HCT116 (cell line): ENCODE results near the gene PDGFA. TPM values are rescaled to one million over a fixed set of nuclear protein-coding genes. Genes with fewer than 3 reads are reported as not detected.

Source experiments
- ATAC-seq: fragments of 200-7000 bp; cut with Tn5 transposase; 2 replicates; pipeline ENCODE4 v1.9.1; 2020; ENCODE audit warnings: mild to moderate bottlenecking, moderate library complexity
- BruUV-seq: library from RNA; stranded (reverse); fragments of 400-500 nt; replicated peaks from 2 replicates; lab custom pipeline; 2021; lab: Mats Ljungman, UMichigan
- CTCF ChIA-PET: fragments of 300-600 bp; sonication (Branson Sonifier 250); formaldehyde crosslinking; loops from one replicate; lab custom pipeline; 2021; ENCODE audit warnings: antibody characterized with exemption; lab: Charles Lee
- POLR2A ChIA-PET: fragments of 300-600, 350-600 bp; sonication (Branson Sonifier 250); formaldehyde crosslinking; loops from one replicate; lab custom pipeline; 2021; ENCODE audit warnings: antibody characterized with exemption; lab: Charles Lee
- RAD21 ChIA-PET, 2 experiments: fragments of 300-600 bp; sonication (Branson Sonifier 250); formaldehyde crosslinking; loops; one replicate each; lab custom pipeline; 2023; ENCODE audit warnings: low total read pairs in 2 of 2; ENCODE audit not compliant: uncharacterized antibody in 2 of 2, unreplicated experiment in 2 of 2, low non-redundant PET in 1 of 2; lab: Charles Lee
- DNase-seq: peaks from one replicate; pipeline ENCODE4 v3.0.0-alpha.2; 2010; ENCODE audit warnings: low read depth, low spot score
- H2AFZ ChIP-seq: fragments of 200-600 bp; shearing (Covaris generic), sonication (generic); 2 replicates; pipeline ENCODE4 v1.6.1; 2017; ENCODE audit warnings: low read depth, mixed run types, mixed read lengths, antibody characterized with exemption, low read length; ENCODE audit not compliant: poor library complexity, severe bottlenecking
- H3K27ac ChIP-seq: 2 replicates; pipeline ENCODE4 v1.5.1; 2012; ENCODE audit warnings: low read depth, low read length
- H3K27me3 ChIP-seq: fragments of 200-600 bp; sonication (generic); 2 replicates; pipeline ENCODE4 v1.6.1; 2016; ENCODE audit warnings: mixed run types, low read length, mixed read lengths; ENCODE audit not compliant: insufficient read depth
- H3K36me3 ChIP-seq, 2 experiments: fragments of 200-500 bp in 1 of 2; fragments of 200-600 bp in 1 of 2; sonication (Bioruptor generic) in 1 of 2; sonication (generic) in 1 of 2; 2 replicates each; pipeline versions ENCODE4 v1.5.1 to v1.6.1; 2014 to 2016; ENCODE audit warnings: low read length in 2 of 2, inconsistent platforms in 1 of 2, mixed read lengths in 1 of 2, mixed run types in 1 of 2; ENCODE audit not compliant: insufficient read depth in 2 of 2, control insufficient read depth in 1 of 2
- H3K4me1 ChIP-seq, 2 experiments: fragments of 200-600 bp in 1 of 2; sonication (generic) in 1 of 2; 2 replicates each; pipeline versions ENCODE4 v1.5.1 to v1.6.1; 2012 to 2017; ENCODE audit warnings: low read length in 2 of 2, inconsistent platforms in 1 of 2, mild to moderate bottlenecking in 1 of 2, mixed read lengths in 1 of 2, mixed run types in 1 of 2, moderate library complexity in 1 of 2; ENCODE audit not compliant: insufficient read depth in 2 of 2, control insufficient read depth in 1 of 2
- H3K4me2 ChIP-seq: fragments of 200-600 bp; sonication (generic); 2 replicates; pipeline ENCODE4 v1.6.1; 2017; ENCODE audit warnings: mixed run types, low read length, mixed read lengths
- H3K4me3 ChIP-seq, 2 experiments: fragments of 200-600 bp in 1 of 2; sonication (generic) in 1 of 2; replicated peaks in 1 of 2; 2 replicates each; pipeline ENCODE4 v1.5.1; 2011 to 2016; ENCODE audit warnings: low read length in 2 of 2, control low read depth in 1 of 2, low read depth in 1 of 2, mild to moderate bottlenecking in 1 of 2, mixed read lengths in 1 of 2, mixed run types in 1 of 2
- H3K79me2 ChIP-seq: fragments of 200-600 bp; sonication (generic); 2 replicates; pipeline ENCODE4 v1.6.1; 2017; ENCODE audit warnings: mild to moderate bottlenecking, mixed run types, low read length, moderate library complexity, mixed read lengths; ENCODE audit not compliant: insufficient read depth
- H3K9ac ChIP-seq: fragments of 200-600 bp; sonication (generic); 2 replicates; pipeline ENCODE4 v1.6.1; 2016; ENCODE audit warnings: low read length, mixed read lengths
- H3K9me2 ChIP-seq: fragments of 200-600 bp; sonication (generic), shearing (Covaris generic); 2 replicates; pipeline ENCODE4 v1.6.1; 2017; ENCODE audit warnings: mixed run types, mild to moderate bottlenecking, moderate library complexity; ENCODE audit not compliant: insufficient read depth
- H3K9me3 ChIP-seq, 2 experiments: fragments of 200-500 bp in 1 of 2; fragments of 200-600 bp in 1 of 2; sonication (Bioruptor generic) in 1 of 2; sonication (generic) in 1 of 2; 2 replicates each; pipeline ENCODE4 v1.6.1; 2014 to 2017; ENCODE audit warnings: low read length in 2 of 2, mixed read lengths in 2 of 2, inconsistent platforms in 1 of 2, low read depth in 1 of 2, mild to moderate bottlenecking in 1 of 2, mixed run types in 1 of 2, moderate library complexity in 1 of 2; ENCODE audit not compliant: control insufficient read depth in 1 of 2, insufficient read depth in 1 of 2
- H4K20me1 ChIP-seq: fragments of 200-600 bp; sonication (generic), shearing (Covaris generic); 2 replicates; pipeline ENCODE4 v1.6.1; 2017; ENCODE audit warnings: mixed run types, mild to moderate bottlenecking, moderate library complexity; ENCODE audit not compliant: insufficient read depth
- CBX3 ChIP-seq: IDR thresholded peaks from 2 replicates; pipeline ENCODE4 v1.6.1; 2012; ENCODE audit warnings: low read depth
- CEBPB ChIP-seq: IDR thresholded peaks from 2 replicates; pipeline ENCODE4 v1.6.1; 2012; ENCODE audit warnings: low read depth
- ELF1 ChIP-seq: IDR thresholded peaks from 2 replicates; pipeline ENCODE4 v1.6.1; 2012; ENCODE audit warnings: low read depth, borderline replicate concordance
- EZH2 ChIP-seq: fragments of 200-600 bp; sonication (generic); IDR thresholded peaks from 2 replicates; pipeline ENCODE4 v1.6.1; 2017; ENCODE audit warnings: antibody characterized with exemption, mixed run types
- EZH2phosphoT487 ChIP-seq: fragments of 200-600 bp; IDR thresholded peaks from 2 replicates; pipeline ENCODE4 v1.6.1; 2018; ENCODE audit warnings: antibody characterized with exemption, borderline replicate concordance
- FOSL1 ChIP-seq: IDR thresholded peaks from 2 replicates; pipeline ENCODE4 v1.6.1; 2012; ENCODE audit warnings: low read depth
- JUND ChIP-seq: IDR thresholded peaks from 2 replicates; pipeline ENCODE4 v1.6.1; 2012
- POLR2AphosphoS5 ChIP-seq: IDR thresholded peaks from 2 replicates; pipeline ENCODE4 v1.6.1; 2011; ENCODE audit warnings: mild to moderate bottlenecking, low read depth, low read length, moderate library complexity
- RAD21 ChIP-seq: IDR thresholded peaks from 2 replicates; pipeline ENCODE4 v1.6.1; 2012; ENCODE audit warnings: low read depth, mild to moderate bottlenecking
- SP1 ChIP-seq: IDR thresholded peaks from 2 replicates; pipeline ENCODE4 v1.6.1; 2012; ENCODE audit warnings: low read depth
- SRF ChIP-seq: IDR thresholded peaks from 2 replicates; pipeline ENCODE4 v1.6.1; 2012; ENCODE audit warnings: low read depth
- YY1 ChIP-seq: IDR thresholded peaks from 2 replicates; pipeline ENCODE4 v1.6.1; 2011; ENCODE audit warnings: low read length, low read depth, moderate library complexity, mild to moderate bottlenecking; ENCODE audit not compliant: insufficient replicate concordance; ENCODE audit errors: extremely low read depth
- ZFX ChIP-seq: fragments of 450-650 bp; IDR thresholded peaks from 2 replicates; pipeline ENCODE4 v1.6.1; 2017
- ZNF274 ChIP-seq: fragments of 200-500 bp; sonication (Bioruptor generic); IDR thresholded peaks from 2 replicates; pipeline ENCODE4 v1.6.1; 2014; ENCODE audit warnings: mild to moderate bottlenecking, low read depth, low read length, inconsistent platforms
- intact Hi-C: fragments of 100-400 bp; cut with micrococcal nuclease; formaldehyde crosslinking; loops from 2 replicates; pipeline ENCODE4 v1.10.0; 2022
- total RNA-seq: library from RNA; stranded (reverse); gene quantifications from one replicate; pipeline ENCODE4 v1.2.1, GENCODE V29; 2021; ENCODE audit not compliant: unreplicated experiment
- TF ChIP-seq, protein P1 (sequence below): IDR thresholded peaks from 2 replicates; pipeline ENCODE4 v1.6.1; 2012
- TF ChIP-seq, protein P2 (sequence below): IDR thresholded peaks from 2 replicates; pipeline ENCODE4 v1.6.1; 2012; ENCODE audit warnings: low read depth
- TF ChIP-seq, protein P3 (sequence below), 3 experiments: fragments of 200-600 bp in 1 of 3; sonication (generic) in 1 of 3; IDR thresholded peaks in 2 of 3; conservative IDR thresholded peaks in 1 of 3; 2 replicates each; pipeline ENCODE4 v1.5.1; 2012 to 2017; ENCODE audit warnings: low read depth in 2 of 3, low read length in 2 of 3, antibody characterized with exemption in 1 of 3, borderline replicate concordance in 1 of 3, control low read depth in 1 of 3, mild to moderate bottlenecking in 1 of 3, mixed read lengths in 1 of 3, mixed run types in 1 of 3, moderate library complexity in 1 of 3; ENCODE audit not compliant: insufficient read depth in 1 of 3
- TF ChIP-seq, protein P4 (sequence below): IDR thresholded peaks from 2 replicates; pipeline ENCODE4 v1.6.1; 2011; ENCODE audit warnings: mild to moderate bottlenecking, low read length, moderate library complexity; ENCODE audit not compliant: insufficient replicate concordance; ENCODE audit errors: extremely low read depth
- TF ChIP-seq, protein P5 (sequence below): IDR thresholded peaks from 2 replicates; pipeline ENCODE4 v1.6.1; 2012

PDGFA gene
- total RNA-seq, 1 experiment from 2014 or later = 44.7 TPM

DNA sequence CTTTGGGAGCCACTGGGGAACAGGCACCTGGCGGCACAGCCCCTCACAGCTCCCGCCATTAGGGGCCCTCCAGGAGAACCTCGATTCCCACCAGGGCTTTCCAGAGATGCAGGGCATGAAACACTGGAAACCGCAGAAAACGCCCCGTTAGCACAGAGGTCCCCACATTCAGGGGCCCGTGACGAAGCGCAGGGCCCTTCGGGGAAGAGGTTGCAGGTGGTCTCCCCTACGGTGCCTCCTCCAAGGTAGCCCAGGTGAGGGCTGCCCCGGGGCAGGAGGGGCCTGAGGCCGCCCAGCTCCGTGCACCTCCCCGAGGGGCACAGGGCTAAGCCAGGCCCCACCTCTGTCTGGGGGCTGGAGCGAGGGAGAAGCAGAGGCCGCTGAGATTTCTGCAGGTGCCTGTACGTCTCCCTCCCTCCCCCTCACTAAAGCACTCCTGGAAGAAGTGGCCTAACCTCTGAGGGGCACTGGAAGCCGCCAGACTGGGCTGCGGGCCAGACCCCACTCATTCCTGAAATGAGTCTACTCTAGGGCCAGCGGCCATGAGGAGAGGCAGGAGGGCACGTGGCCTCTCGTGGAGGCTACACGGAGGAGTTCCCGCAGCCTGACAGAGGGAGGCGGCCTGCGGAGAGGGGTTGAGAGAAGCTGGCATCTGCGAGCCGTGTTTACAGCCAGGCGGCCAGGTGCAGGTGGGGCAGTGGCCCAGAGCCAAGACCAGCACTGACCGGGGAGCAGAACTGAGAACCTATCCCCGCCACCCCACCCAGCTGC lies 6.9 kb downstream of the PDGFA start:
- Histone ChIP-seq H3K4me3 (no peak overlapping the region), H3K4me1 (peaks cover 3 to 27% of the 10 kb centered on the region in 2 experiments; a peak in 3 of 4 replicates), H3K4me2 (no peak overlapping the region), H2AFZ (no peak overlapping the region), H3K9me3 (no peaks in the 10 kb centered on the region), H3K9me2 (no peaks in the 10 kb centered on the region), H3K9ac (no peak overlapping the region), H3K27ac (no peak overlapping the region), H3K79me2 (peaks cover 40% of the 10 kb centered on the region), H3K36me3 (no peaks in the 10 kb centered on the region; a peak in 2 of 4 replicates), H3K27me3 (no peaks in the 10 kb centered on the region), H4K20me1 (no peaks in the 10 kb centered on the region)
- RAD21 ChIA-PET = no interaction called here
- CTCF ChIA-PET = no interaction called here
- BruUV-seq = no TSS peak
- intact Hi-C loops = loop anchor here (10.0 kb wide), 1 partner anchor 188 kb away; no protein-coding TSS in a partner anchor
- no peak for ATAC-seq
- POLR2A ChIA-PET = no interaction called here
- DNase-seq = no peak
- TF ChIP-seq, protein P1, sequence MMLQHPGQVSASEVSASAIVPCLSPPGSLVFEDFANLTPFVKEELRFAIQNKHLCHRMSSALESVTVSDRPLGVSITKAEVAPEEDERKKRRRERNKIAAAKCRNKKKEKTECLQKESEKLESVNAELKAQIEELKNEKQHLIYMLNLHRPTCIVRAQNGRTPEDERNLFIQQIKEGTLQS = no peak
- TF ChIP-seq ZFX = no peak
- TF ChIP-seq CEBPB = no peak
- TF ChIP-seq ELF1 = no peak
- TF ChIP-seq EZH2phosphoT487 = no peak
- no peak for TF ChIP-seq POLR2AphosphoS5
- TF ChIP-seq EZH2 = no peak
- TF ChIP-seq ZNF274 = no peak
- TF ChIP-seq FOSL1 = no peak
- TF ChIP-seq, protein P2, sequence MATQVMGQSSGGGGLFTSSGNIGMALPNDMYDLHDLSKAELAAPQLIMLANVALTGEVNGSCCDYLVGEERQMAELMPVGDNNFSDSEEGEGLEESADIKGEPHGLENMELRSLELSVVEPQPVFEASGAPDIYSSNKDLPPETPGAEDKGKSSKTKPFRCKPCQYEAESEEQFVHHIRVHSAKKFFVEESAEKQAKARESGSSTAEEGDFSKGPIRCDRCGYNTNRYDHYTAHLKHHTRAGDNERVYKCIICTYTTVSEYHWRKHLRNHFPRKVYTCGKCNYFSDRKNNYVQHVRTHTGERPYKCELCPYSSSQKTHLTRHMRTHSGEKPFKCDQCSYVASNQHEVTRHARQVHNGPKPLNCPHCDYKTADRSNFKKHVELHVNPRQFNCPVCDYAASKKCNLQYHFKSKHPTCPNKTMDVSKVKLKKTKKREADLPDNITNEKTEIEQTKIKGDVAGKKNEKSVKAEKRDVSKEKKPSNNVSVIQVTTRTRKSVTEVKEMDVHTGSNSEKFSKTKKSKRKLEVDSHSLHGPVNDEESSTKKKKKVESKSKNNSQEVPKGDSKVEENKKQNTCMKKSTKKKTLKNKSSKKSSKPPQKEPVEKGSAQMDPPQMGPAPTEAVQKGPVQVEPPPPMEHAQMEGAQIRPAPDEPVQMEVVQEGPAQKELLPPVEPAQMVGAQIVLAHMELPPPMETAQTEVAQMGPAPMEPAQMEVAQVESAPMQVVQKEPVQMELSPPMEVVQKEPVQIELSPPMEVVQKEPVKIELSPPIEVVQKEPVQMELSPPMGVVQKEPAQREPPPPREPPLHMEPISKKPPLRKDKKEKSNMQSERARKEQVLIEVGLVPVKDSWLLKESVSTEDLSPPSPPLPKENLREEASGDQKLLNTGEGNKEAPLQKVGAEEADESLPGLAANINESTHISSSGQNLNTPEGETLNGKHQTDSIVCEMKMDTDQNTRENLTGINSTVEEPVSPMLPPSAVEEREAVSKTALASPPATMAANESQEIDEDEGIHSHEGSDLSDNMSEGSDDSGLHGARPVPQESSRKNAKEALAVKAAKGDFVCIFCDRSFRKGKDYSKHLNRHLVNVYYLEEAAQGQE = no peak
- no peak for TF ChIP-seq JUND
- TF ChIP-seq SRF = no peak
- TF ChIP-seq, protein P3, sequence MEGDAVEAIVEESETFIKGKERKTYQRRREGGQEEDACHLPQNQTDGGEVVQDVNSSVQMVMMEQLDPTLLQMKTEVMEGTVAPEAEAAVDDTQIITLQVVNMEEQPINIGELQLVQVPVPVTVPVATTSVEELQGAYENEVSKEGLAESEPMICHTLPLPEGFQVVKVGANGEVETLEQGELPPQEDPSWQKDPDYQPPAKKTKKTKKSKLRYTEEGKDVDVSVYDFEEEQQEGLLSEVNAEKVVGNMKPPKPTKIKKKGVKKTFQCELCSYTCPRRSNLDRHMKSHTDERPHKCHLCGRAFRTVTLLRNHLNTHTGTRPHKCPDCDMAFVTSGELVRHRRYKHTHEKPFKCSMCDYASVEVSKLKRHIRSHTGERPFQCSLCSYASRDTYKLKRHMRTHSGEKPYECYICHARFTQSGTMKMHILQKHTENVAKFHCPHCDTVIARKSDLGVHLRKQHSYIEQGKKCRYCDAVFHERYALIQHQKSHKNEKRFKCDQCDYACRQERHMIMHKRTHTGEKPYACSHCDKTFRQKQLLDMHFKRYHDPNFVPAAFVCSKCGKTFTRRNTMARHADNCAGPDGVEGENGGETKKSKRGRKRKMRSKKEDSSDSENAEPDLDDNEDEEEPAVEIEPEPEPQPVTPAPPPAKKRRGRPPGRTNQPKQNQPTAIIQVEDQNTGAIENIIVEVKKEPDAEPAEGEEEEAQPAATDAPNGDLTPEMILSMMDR (IDR thresholded peaks at IDR 0.05 in 2 of 3, conservative IDR thresholded peaks at IDR 0.05 in 1 of 3; ENCODE audit: borderline replicate concordance in 1 of 3, insufficient read depth in 1 of 3, low read depth in 2 of 3, low read length in 2 of 3) = no peak
- TF ChIP-seq, protein P4, sequence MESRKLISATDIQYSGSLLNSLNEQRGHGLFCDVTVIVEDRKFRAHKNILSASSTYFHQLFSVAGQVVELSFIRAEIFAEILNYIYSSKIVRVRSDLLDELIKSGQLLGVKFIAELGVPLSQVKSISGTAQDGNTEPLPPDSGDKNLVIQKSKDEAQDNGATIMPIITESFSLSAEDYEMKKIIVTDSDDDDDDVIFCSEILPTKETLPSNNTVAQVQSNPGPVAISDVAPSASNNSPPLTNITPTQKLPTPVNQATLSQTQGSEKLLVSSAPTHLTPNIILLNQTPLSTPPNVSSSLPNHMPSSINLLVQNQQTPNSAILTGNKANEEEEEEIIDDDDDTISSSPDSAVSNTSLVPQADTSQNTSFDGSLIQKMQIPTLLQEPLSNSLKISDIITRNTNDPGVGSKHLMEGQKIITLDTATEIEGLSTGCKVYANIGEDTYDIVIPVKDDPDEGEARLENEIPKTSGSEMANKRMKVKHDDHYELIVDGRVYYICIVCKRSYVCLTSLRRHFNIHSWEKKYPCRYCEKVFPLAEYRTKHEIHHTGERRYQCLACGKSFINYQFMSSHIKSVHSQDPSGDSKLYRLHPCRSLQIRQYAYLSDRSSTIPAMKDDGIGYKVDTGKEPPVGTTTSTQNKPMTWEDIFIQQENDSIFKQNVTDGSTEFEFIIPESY = no peak
- TF ChIP-seq, protein P5, sequence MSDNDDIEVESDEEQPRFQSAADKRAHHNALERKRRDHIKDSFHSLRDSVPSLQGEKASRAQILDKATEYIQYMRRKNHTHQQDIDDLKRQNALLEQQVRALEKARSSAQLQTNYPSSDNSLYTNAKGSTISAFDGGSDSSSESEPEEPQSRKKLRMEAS = no peak
- no peak for TF ChIP-seq RAD21
- no peak for TF ChIP-seq YY1
- TF ChIP-seq CBX3 = no peak
- TF ChIP-seq SP1 = no peak
